IPS DF 6.9 (cell line): ENCODE results near the gene BAMBI.

Experiments used
- DNase-seq: peaks from one replicate; pipeline ENCODE4 v3.0.0-alpha.2; 2013; ENCODE audit warnings: low read depth, low spot score
- H3K27ac ChIP-seq: one replicate; pipeline ENCODE4 v1.5.1; 2013; ENCODE audit warnings: low read length, control low read depth
- H3K27me3 ChIP-seq: 2 replicates; pipeline ENCODE4 v1.6.1; 2013; ENCODE audit warnings: mild to moderate bottlenecking, low read length; ENCODE audit not compliant: control insufficient read depth, insufficient read depth
- H3K36me3 ChIP-seq: 2 replicates; pipeline ENCODE4 v1.6.1; 2013; ENCODE audit warnings: low read length; ENCODE audit not compliant: control insufficient read depth, insufficient read depth
- H3K4me1 ChIP-seq: 2 replicates; pipeline ENCODE4 v1.6.1; 2013; ENCODE audit warnings: low read length; ENCODE audit not compliant: control insufficient read depth, insufficient read depth
- H3K4me3 ChIP-seq: 2 replicates; pipeline ENCODE4 v1.5.1; 2013; ENCODE audit warnings: mild to moderate bottlenecking, low read length
- H3K9me3 ChIP-seq: 2 replicates; pipeline ENCODE4 v1.6.1; 2013; ENCODE audit warnings: low read length, inconsistent platforms; ENCODE audit not compliant: control insufficient read depth, insufficient read depth
- WGBS: extraction: QIAGEN DNeasy Blood & Tissue Kit; methylation state at CpG from one replicate; pipeline ENCODE4 v1.1.7; 2013; ENCODE audit warnings: mixed read lengths, missing lambda C conversion rate; ENCODE audit not compliant: insufficient read length, insufficient coverage; 5-methylcytosine and 5-hydroxymethylcytosine counted together

The BAMBI gene

DNA sequence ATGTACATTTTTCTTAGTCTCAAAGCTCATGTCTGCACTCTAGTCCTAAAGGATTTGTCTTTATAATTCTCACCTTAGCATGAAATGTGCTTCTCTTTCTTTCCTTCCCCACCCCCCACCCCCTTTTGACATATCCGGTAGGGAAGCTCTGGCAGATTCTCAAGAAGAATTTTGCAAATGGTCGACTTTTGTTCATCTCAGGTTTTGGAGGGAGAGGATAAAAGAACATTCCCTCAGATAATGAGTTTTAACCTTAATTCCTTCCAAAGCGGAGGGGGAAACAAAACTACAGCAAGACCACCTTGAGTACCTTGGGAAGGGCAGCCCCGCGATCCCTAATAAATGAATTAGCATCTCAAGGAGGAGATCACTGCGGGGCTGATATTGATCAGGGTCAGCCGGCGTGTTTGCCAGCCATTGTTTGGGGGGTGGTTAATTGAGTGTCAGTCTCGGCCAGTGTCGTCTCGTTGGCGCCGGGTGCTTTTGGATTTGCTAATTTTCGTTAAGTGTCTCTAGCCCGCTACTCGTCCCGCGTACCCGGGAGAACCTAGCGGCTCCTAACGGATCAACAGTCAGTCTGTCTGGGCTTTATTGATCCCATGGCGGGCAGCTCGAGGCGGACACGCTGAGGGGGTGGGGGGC is 874 bp upstream of the BAMBI start:
- H3K27me3 ChIP-seq, result no peaks in the 10 kb centered on the region
- H3K27ac ChIP-seq, result no peak overlapping the region
- DNase-seq, result no peak
- no peaks in the 10 kb centered on the region; the same call in 1 of the 2 replicates for H3K36me3 ChIP-seq
- peaks cover 2% of the 10 kb centered on the region for H3K4me1 ChIP-seq
- peak overlapping the region; percentile 53; the same call in 1 of the 2 replicates for H3K4me3 ChIP-seq
- H3K9me3 ChIP-seq, result no peaks in the 10 kb centered on the region
- no CpG with 5 or more reads among the region's 25 CpGs for WGBS

- Histone ChIP-seq H3K27ac (no peak overlapping the region), H3K4me3 (peak overlapping the region; percentile 93), H3K4me1 (peaks cover 2% of the 10 kb centered on the region), H3K9me3 (no peaks in the 10 kb centered on the region), H3K27me3 (no peaks in the 10 kb centered on the region), H3K36me3 (peaks cover 5% of the 10 kb centered on the region; the same call in 1 of the 2 replicates)
- WGBS, result no CpG with 5 or more reads among the region's 54 CpGs
- DNase-seq, result no peak
Measured at GRCh38 chr10:28677888-28678686, 766 bp downstream of the BAMBI start.

DNA sequence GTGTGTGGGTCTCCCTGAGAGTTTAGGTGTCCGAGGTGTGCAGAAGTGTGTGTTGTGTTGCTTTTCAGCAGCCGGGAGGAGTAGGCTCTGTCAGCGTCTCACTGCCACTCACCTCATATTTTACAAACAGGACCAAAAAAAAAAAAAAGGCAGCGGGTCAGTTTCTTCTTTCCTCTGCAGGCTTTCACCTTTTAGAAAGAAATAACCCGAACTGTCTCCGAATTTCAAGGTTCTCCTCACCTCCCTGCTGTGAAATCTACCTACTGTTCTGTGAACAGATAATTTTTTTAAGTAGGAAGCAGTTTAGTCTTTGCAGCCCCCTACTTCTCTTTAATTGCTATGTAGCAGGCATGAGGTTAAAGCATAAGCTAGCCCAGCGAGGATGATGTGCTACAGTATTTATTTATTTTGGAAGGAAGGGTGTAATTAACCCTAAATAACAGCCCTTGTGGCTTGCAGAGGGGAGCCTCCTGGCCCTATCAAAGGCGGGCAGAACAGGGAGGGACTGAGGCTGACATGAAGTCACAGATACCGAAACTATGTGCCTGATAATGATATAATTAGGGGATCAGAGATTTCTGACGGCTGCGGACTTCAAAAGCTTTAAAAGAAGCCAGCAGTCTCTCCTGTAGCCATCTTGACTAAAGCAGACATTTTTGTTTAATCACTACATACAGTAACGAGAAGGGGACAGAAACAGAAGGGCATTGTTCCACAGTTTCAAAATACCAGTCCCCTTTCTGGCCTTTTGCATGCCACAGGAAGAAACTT is 1.6 kb downstream of the BAMBI start:
- Histone ChIP-seq H3K9me3 (no peaks in the 10 kb centered on the region), H3K27me3 (no peaks in the 10 kb centered on the region), H3K36me3 (peaks cover 5% of the 10 kb centered on the region; the same call in 1 of the 2 replicates), H3K4me1 (peaks cover 2% of the 10 kb centered on the region), H3K4me3 (peak overlapping the region; percentile 93; the same call in 1 of the 2 replicates), H3K27ac (no peak overlapping the region)
- WGBS, result no CpG with 5 or more reads among the region's 12 CpGs
- DNase-seq, result no peak

GRCh38 chr10:28679581-28680357 is 2.4 kb downstream of the BAMBI start:
- peaks cover 2% of the 10 kb centered on the region for H3K4me1 ChIP-seq
- peaks cover 8% of the 10 kb centered on the region; the same call in 1 of the 2 replicates for H3K36me3 ChIP-seq
- H3K27ac ChIP-seq, result no peak overlapping the region
- H3K4me3 ChIP-seq, result peak overlapping the region; percentile 25; the same call in 1 of the 2 replicates
- WGBS, result no CpG with 5 or more reads among the region's 15 CpGs
- H3K27me3 ChIP-seq, result no peaks in the 10 kb centered on the region
- no peak for DNase-seq
- H3K9me3 ChIP-seq, result no peaks in the 10 kb centered on the region

DNA sequence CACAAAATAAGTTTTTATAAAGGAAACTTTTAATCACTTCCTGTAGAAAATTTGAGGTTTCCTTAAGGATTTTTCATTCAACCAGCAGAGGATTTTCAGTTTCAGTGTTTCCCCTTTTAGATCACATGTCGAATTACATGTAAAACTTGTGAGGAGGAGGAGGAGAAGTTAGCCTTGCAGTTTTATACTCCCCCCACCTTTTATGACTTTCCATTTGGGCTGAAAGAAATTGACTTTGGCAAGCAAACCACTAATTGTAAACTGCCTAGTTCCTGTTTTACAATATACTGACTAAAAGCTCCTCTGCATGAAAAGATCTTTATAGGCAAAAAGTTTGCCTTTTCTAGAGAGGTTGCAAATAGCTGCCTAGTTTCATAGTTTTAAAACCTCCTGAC is 3.0 kb downstream of the BAMBI start:
- Histone ChIP-seq H3K4me1 (peaks cover 2% of the 10 kb centered on the region), H3K36me3 (peaks cover 8% of the 10 kb centered on the region; the same call in 1 of the 2 replicates), H3K4me3 (no peak overlapping the region; the same call in 1 of the 2 replicates), H3K27me3 (no peaks in the 10 kb centered on the region), H3K9me3 (no peaks in the 10 kb centered on the region), H3K27ac (no peak overlapping the region)
- WGBS, result no CpG with 5 or more reads among the region's 1 CpG
- no peak for DNase-seq

- peaks cover 8% of the 10 kb centered on the region; the same call in 1 of the 2 replicates for H3K36me3 ChIP-seq
- H3K27ac ChIP-seq, result no peak overlapping the region
- no peak overlapping the region for H3K4me3 ChIP-seq
- no CpG with 5 or more reads among the region's 6 CpGs for WGBS
- H3K27me3 ChIP-seq, result no peaks in the 10 kb centered on the region
- no peak for DNase-seq
- H3K4me1 ChIP-seq, result peaks cover 2% of the 10 kb centered on the region
- H3K9me3 ChIP-seq, result no peaks in the 10 kb centered on the region
Measured at GRCh38 chr10:28681291-28681763, 4.0 kb downstream of the BAMBI start.

GRCh38 chr10:28681928-28682750 is 4.8 kb downstream of the BAMBI start:
- Histone ChIP-seq H3K36me3 (peaks cover 8% of the 10 kb centered on the region; the same call in 1 of the 2 replicates), H3K9me3 (no peaks in the 10 kb centered on the region), H3K27ac (no peak overlapping the region), H3K27me3 (no peaks in the 10 kb centered on the region), H3K4me1 (peaks cover 2% of the 10 kb centered on the region), H3K4me3 (no peak overlapping the region)
- DNase-seq, result no peak
- WGBS, result no CpG with 5 or more reads among the region's 14 CpGs

GRCh38 chr10:28684157-28684985 is 7.0 kb downstream of the BAMBI start:
- WGBS, result no CpG with 5 or more reads among the region's 13 CpGs
- Histone ChIP-seq H3K9me3 (no peaks in the 10 kb centered on the region), H3K4me3 (no peak overlapping the region), H3K4me1 (peaks cover 3% of the 10 kb centered on the region), H3K27ac (no peak overlapping the region), H3K27me3 (no peaks in the 10 kb centered on the region), H3K36me3 (peaks cover 8% of the 10 kb centered on the region; the same call in 1 of the 2 replicates)
- DNase-seq, result no peak
